ENCODE results near the gene IFNL3. TPM values are rescaled to one million over a fixed set of nuclear protein-coding genes. Genes with fewer than 3 reads are reported as not detected.

IFNL3 gene
- total RNA-seq, 1 donor from 2014 or later: not detected

DNA sequence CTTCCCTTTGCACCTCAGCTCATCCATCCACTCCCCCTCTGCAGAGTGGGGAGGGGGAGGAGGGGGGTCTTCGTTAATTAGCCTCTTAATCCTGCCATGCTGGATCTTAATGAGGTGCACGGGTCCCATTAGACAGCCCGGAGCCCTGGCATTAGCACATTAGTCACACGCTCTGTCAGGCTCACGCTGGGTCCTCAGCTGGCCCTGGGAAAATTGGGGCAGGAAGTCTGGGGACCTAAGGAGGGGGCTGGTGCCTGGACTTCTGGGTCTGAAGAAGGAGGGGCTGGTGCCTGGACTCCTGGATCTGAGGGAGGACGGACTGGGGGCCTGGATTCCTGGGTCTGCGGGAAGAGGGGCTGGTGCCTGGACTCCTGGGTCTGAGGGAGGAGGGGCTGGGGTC, 48.5 kb downstream of the IFNL3 start:
- Mint-ChIP-seq H3K27ac (ENCODE audit: unreplicated experiment) (no peak overlapping the region), H3K4me3 (no peak overlapping the region), H3K4me1 (peaks cover 12% of the 10 kb centered on the region), H3K9me3 (no peaks in the 10 kb centered on the region), H3K27me3 (ENCODE audit: low read depth) (peaks cover 75% of the 10 kb centered on the region), H3K36me3 (ENCODE audit: low read depth) (no peaks in the 10 kb centered on the region)
- TF ChIP-seq, protein P1, sequence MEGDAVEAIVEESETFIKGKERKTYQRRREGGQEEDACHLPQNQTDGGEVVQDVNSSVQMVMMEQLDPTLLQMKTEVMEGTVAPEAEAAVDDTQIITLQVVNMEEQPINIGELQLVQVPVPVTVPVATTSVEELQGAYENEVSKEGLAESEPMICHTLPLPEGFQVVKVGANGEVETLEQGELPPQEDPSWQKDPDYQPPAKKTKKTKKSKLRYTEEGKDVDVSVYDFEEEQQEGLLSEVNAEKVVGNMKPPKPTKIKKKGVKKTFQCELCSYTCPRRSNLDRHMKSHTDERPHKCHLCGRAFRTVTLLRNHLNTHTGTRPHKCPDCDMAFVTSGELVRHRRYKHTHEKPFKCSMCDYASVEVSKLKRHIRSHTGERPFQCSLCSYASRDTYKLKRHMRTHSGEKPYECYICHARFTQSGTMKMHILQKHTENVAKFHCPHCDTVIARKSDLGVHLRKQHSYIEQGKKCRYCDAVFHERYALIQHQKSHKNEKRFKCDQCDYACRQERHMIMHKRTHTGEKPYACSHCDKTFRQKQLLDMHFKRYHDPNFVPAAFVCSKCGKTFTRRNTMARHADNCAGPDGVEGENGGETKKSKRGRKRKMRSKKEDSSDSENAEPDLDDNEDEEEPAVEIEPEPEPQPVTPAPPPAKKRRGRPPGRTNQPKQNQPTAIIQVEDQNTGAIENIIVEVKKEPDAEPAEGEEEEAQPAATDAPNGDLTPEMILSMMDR (conservative IDR thresholded peaks at IDR 0.05): no peak
- no peak for DNase-seq (ENCODE audit: low read depth, low spot score)

DNA sequence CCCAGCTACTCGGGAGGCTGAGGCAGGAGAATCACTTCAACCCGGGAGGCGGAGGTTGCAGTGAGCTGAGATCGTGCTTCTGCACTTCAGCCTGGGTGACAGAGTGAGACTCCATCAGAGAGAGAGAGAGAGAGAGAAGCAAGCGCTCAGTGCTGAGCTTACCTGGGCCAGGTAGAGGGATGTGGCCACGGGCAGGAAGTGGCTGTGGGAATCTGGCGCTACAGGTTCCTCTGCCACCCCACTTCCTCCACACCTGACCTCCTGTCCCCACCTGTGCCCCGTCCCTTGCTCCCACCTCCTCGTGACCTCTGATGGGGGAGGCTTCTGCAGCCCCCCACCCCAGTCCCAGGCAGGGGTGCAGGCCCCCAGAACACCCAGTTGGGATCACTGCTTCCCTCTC, 49.1 kb downstream of the IFNL3 start:
- Mint-ChIP-seq H3K27ac (ENCODE audit: unreplicated experiment) (no peak overlapping the region), H3K27me3 (ENCODE audit: low read depth) (peaks cover 70% of the 10 kb centered on the region), H3K9me3 (no peaks in the 10 kb centered on the region), H3K4me1 (peaks cover 12% of the 10 kb centered on the region), H3K4me3 (no peak overlapping the region), H3K36me3 (ENCODE audit: low read depth) (no peaks in the 10 kb centered on the region)
- TF ChIP-seq, protein P1 (conservative IDR thresholded peaks at IDR 0.05): no peak
- no peak for DNase-seq (ENCODE audit: low read depth, low spot score)

DNA sequence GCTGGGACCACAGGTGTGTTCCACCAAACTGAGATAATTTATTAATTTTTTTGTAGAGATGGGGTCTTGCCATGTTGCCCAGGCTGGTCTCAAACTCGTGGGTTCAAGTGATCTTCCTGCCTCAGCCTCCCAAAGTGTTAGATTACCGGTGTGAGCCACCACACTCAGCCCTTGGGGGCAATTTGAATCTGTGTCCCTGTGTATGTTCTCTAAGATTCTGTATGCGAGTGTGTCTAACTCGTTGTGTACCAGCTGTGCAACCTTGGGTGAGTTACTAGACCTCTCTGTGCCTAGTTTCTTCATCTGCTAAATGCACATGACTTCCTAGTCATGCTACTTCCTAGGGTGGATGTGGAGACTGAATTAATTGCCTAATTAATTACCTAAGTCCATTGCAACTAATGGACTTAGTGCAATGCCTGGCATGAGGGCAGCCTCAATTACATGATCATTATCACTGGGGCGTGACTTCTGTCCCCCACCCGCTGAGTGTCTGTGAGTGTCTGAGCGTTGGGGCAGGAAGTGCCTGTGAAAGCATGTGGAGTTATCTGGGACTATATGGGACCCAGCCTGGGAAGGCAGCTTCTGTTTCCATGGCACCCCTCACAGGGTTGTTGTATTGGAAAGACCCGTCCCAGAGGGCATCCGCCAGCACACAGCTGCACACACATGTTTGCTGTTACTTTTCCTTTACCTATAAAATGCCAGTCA, 49.8 kb downstream of the IFNL3 start:
- H3K36me3 Mint-ChIP-seq (ENCODE audit: low read depth): no peaks in the 10 kb centered on the region
- H3K9me3 Mint-ChIP-seq: no peaks in the 10 kb centered on the region
- TF ChIP-seq, protein P1 (conservative IDR thresholded peaks at IDR 0.05): no peak
- peaks cover 12% of the 10 kb centered on the region for H3K4me1 Mint-ChIP-seq
- H3K27ac Mint-ChIP-seq (ENCODE audit: unreplicated experiment): no peak overlapping the region
- H3K4me3 Mint-ChIP-seq: no peak overlapping the region
- peaks cover 70% of the 10 kb centered on the region for H3K27me3 Mint-ChIP-seq (ENCODE audit: low read depth)
- no peak for DNase-seq (ENCODE audit: low read depth, low spot score)

DNA sequence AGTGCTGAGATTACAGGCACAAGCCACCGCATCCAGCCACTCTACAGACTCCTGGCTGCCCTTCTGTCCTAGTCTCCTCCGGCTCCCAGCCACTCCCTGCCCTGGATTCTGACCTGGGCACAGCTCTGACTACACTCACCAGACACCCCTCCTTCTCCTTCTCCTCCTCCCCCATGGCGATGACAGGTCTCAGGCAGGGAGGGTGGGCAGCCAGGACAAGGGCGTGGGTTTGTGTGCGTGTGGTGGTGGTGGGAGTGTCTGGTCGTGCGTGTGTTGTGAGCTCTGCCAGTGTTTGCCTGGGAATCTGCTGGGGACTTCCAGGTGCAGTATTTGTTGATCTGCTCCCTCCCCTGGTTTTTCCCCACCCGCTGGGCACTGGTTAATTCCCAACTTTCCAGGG, 51.0 kb downstream of the IFNL3 start:
- Mint-ChIP-seq H3K27ac (ENCODE audit: unreplicated experiment) (peak overlapping the region; percentile 71), H3K4me3 (no peak overlapping the region), H3K4me1 (peaks cover 12% of the 10 kb centered on the region), H3K36me3 (ENCODE audit: low read depth) (no peaks in the 10 kb centered on the region), H3K9me3 (no peaks in the 10 kb centered on the region), H3K27me3 (ENCODE audit: low read depth) (peaks cover 66% of the 10 kb centered on the region)
- no peak for DNase-seq (ENCODE audit: low read depth, low spot score)
- TF ChIP-seq, protein P1 (conservative IDR thresholded peaks at IDR 0.05): no peak

Other genes with a start within 250 kb of the IFNL3 start
- 4.9 and 6.8 TPM in 2 replicates for gene FBXO27, start 212.5 kb downstream of the IFNL3 start, total RNA-seq
- gene ACP7, start 160.6 kb downstream of the IFNL3 start, total RNA-seq: not detected in 2 replicates
- gene PAK4, start 119.2 kb downstream of the IFNL3 start, total RNA-seq: 54.4 and 56.8 TPM in 2 replicates
- gene NCCRP1, start 48.0 kb downstream of the IFNL3 start, total RNA-seq: not detected in 2 replicates
- gene SYCN, start 40.7 kb downstream of the IFNL3 start, total RNA-seq: not detected in 2 replicates
- not detected in 2 replicates for gene IFNL4, start 3.9 kb upstream of the IFNL3 start, total RNA-seq
- gene IFNL2, start 23.4 kb upstream of the IFNL3 start, total RNA-seq: not detected in 2 replicates
- gene IFNL1, start 51.4 kb upstream of the IFNL3 start, total RNA-seq: not detected in 2 replicates
- gene LRFN1, start 75.9 kb upstream of the IFNL3 start, total RNA-seq: 4.9 and 5.1 TPM in 2 replicates
- gene GMFG, start 91.0 kb upstream of the IFNL3 start, total RNA-seq: 0.65 TPM in 1 of 2 replicates, not detected in the other
- 158 and 164 TPM in 2 replicates for gene SAMD4B, start 97.4 kb upstream of the IFNL3 start, total RNA-seq
- gene PAF1, start 146.1 kb upstream of the IFNL3 start, total RNA-seq: 62.9 and 67.3 TPM in 2 replicates
- gene MED29, start 146.4 kb upstream of the IFNL3 start, total RNA-seq: 37.3 and 40.3 TPM in 2 replicates
- gene ZFP36, start 161.8 kb upstream of the IFNL3 start, total RNA-seq: 4.0 TPM in 2 replicates
- gene PLEKHG2, start 167.7 kb upstream of the IFNL3 start, total RNA-seq: 120 and 135 TPM in 2 replicates
- gene RPS16, start 190.9 kb upstream of the IFNL3 start, total RNA-seq: 2,020 and 2,116 TPM in 2 replicates
- gene SUPT5H, start 200.6 kb upstream of the IFNL3 start, total RNA-seq: 129 and 140 TPM in 2 replicates
- 118 and 121 TPM in 2 replicates for gene TIMM50, start 235.8 kb upstream of the IFNL3 start, total RNA-seq

All from neural crest cell (in vitro differentiated cells).